OCI-LY3 (cell line): Measurements from ENCODE around the gene MRTFA.

Experiments used
- EZH2phosphoT487 ChIP-seq: fragments of 200-600 bp; shearing (Covaris generic); IDR thresholded peaks from 2 replicates; pipeline ENCODE4 v1.6.1; 2018; ENCODE audit warnings: antibody characterized with exemption, mixed run types, low read depth
- TF ChIP-seq, protein P1 (sequence below): fragments of 200-600, 300-600 bp; sonication (generic); IDR thresholded peaks from 2 replicates; pipeline ENCODE4 v1.5.1; 2014; ENCODE audit warnings: antibody characterized with exemption, low read length, low read depth

DNA sequence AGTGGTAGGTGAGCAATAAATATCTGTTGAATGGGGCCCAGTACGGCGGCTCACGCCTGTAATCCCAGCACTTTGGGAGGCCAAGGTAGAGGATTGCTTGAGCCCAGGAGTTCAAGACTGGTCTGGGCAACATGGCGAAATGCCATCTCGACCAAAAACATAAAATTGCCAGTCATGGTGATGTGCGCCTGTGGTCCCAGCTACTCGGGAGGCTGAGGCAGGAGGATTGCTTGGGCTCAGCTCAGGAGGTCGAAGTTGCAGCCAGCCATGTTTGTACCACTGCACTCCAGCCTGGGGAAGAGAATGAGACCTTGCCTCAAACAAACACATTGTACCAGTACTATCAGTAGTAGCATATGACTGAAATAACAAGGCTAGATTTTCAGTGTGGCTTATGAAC lies 262.0 kb downstream of the MRTFA start:
- TF ChIP-seq, protein P1, sequence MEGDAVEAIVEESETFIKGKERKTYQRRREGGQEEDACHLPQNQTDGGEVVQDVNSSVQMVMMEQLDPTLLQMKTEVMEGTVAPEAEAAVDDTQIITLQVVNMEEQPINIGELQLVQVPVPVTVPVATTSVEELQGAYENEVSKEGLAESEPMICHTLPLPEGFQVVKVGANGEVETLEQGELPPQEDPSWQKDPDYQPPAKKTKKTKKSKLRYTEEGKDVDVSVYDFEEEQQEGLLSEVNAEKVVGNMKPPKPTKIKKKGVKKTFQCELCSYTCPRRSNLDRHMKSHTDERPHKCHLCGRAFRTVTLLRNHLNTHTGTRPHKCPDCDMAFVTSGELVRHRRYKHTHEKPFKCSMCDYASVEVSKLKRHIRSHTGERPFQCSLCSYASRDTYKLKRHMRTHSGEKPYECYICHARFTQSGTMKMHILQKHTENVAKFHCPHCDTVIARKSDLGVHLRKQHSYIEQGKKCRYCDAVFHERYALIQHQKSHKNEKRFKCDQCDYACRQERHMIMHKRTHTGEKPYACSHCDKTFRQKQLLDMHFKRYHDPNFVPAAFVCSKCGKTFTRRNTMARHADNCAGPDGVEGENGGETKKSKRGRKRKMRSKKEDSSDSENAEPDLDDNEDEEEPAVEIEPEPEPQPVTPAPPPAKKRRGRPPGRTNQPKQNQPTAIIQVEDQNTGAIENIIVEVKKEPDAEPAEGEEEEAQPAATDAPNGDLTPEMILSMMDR, result no peak
- TF ChIP-seq EZH2phosphoT487, result no peak
